RWPE2 (cell line): ENCODE measurements around the gene KATNAL1.

Experiments
- ATAC-seq: fragments of 200-7000 bp; cut with Tn5 transposase; 3 replicates; pipeline ENCODE4 v1.9.1; 2021; ENCODE audit warnings: low read depth
- DNase-seq: peaks from one replicate; pipeline ENCODE4 v3.0.0-alpha.2; 2020; ENCODE audit warnings: low spot score
- H3K27ac ChIP-seq: fragments of 450-650 bp; 2 replicates; pipeline ENCODE4 v1.5.1; 2017; ENCODE audit warnings: mild to moderate bottlenecking; ENCODE audit not compliant: poor library complexity, severe bottlenecking
- H3K27me3 ChIP-seq: fragments of 250-450 bp; sonication (Bioruptor Pico); 2 replicates; pipeline ENCODE4 v1.5.1; 2021; ENCODE audit warnings: mild to moderate bottlenecking, moderate library complexity; ENCODE audit not compliant: insufficient read depth, poor library complexity, severe bottlenecking
- H3K36me3 ChIP-seq: fragments of 250-450 bp; sonication (Bioruptor Pico); 2 replicates; pipeline ENCODE4 v1.5.1; 2020; ENCODE audit warnings: low read depth, mild to moderate bottlenecking, moderate library complexity
- H3K4me1 ChIP-seq: fragments of 250-450 bp; sonication (Bioruptor Pico); 2 replicates; pipeline ENCODE4 v1.5.1; 2021; ENCODE audit warnings: mild to moderate bottlenecking, moderate library complexity; ENCODE audit not compliant: insufficient read depth, poor library complexity, severe bottlenecking
- H3K4me3 ChIP-seq: fragments of 250-450 bp; sonication (Bioruptor Pico); 2 replicates; pipeline ENCODE4 v1.5.1; 2021; ENCODE audit warnings: mild to moderate bottlenecking, moderate library complexity; ENCODE audit not compliant: severe bottlenecking
- H3K9me3 ChIP-seq: fragments of 250-450 bp; sonication (Bioruptor Pico); 2 replicates; pipeline ENCODE4 v1.5.1; 2021; ENCODE audit warnings: mild to moderate bottlenecking, moderate library complexity; ENCODE audit not compliant: severe bottlenecking
- CTCF ChIP-seq: fragments of 450-650 bp; IDR thresholded peaks from one replicate; pipeline ENCODE4 v1.5.1; 2017; ENCODE audit warnings: mild to moderate bottlenecking, moderate library complexity; ENCODE audit not compliant: poor library complexity, severe bottlenecking

Gene KATNAL1

GRCh38 chr13:30308548-30308947, 1.2 kb upstream of the KATNAL1 start:
- DNase-seq (no peak), ATAC-seq (no peak)
- Histone ChIP-seq H3K9me3 (no peaks in the 10 kb centered on the region), H3K4me3 (no peak overlapping the region), H3K27me3 (no peaks in the 10 kb centered on the region), H3K4me1 (peaks cover 29% of the 10 kb centered on the region), H3K27ac (no peak overlapping the region), H3K36me3 (no peaks in the 10 kb centered on the region)
- no peak for TF ChIP-seq CTCF

- Histone ChIP-seq H3K27ac (peak overlapping the region; percentile 47), H3K9me3 (no peaks in the 10 kb centered on the region), H3K4me3 (peak overlapping the region; percentile 93), H3K4me1 (peaks cover 28% of the 10 kb centered on the region), H3K27me3 (no peaks in the 10 kb centered on the region), H3K36me3 (no peaks in the 10 kb centered on the region)
- no peak for TF ChIP-seq CTCF
- DNase-seq (no peak), ATAC-seq (no peak)
These were observed 580 bp upstream of the KATNAL1 start for GRCh38 chr13:30307971-30308290.

GRCh38 chr13:30306762-30307193, 573 bp downstream of the KATNAL1 start:
- Histone ChIP-seq H3K27ac (peak overlapping the region; percentile 47), H3K36me3 (no peaks in the 10 kb centered on the region), H3K4me1 (peaks cover 26% of the 10 kb centered on the region), H3K9me3 (no peaks in the 10 kb centered on the region), H3K4me3 (peak overlapping the region; percentile 93), H3K27me3 (no peaks in the 10 kb centered on the region)
- ATAC-seq (peak; percentile 88), DNase-seq (peak; percentile 90)
- TF ChIP-seq CTCF: no peak

GRCh38 chr13:30305456-30305970, 1.8 kb downstream of the KATNAL1 start:
- Histone ChIP-seq H3K27ac (peak overlapping the region; percentile 47), H3K4me3 (peak overlapping the region; percentile 93), H3K9me3 (no peaks in the 10 kb centered on the region), H3K4me1 (peaks cover 26% of the 10 kb centered on the region), H3K27me3 (no peaks in the 10 kb centered on the region), H3K36me3 (no peaks in the 10 kb centered on the region)
- DNase-seq (no peak), ATAC-seq (no peak)
- TF ChIP-seq CTCF: no peak

GRCh38 chr13:30303269-30303668, 4.1 kb downstream of the KATNAL1 start:
- no peaks in the 10 kb centered on the region for H3K27me3 ChIP-seq
- no peak for ATAC-seq
- H3K4me1 ChIP-seq: peaks cover 26% of the 10 kb centered on the region
- H3K4me3 ChIP-seq: no peak overlapping the region
- TF ChIP-seq CTCF: no peak
- no peaks in the 10 kb centered on the region for H3K9me3 ChIP-seq
- DNase-seq: no peak
- H3K36me3 ChIP-seq: no peaks in the 10 kb centered on the region
- H3K27ac ChIP-seq: no peak overlapping the region
